Ramos (cell line): ENCODE data around the gene KCNA1.

Experiments used
- in situ Hi-C: fragments of 300-500 bp; cut with MboI; formaldehyde crosslinking; loops from one replicate; pipeline ENCODE4 v1.14.3; 2022; ENCODE audit warnings: low sequenced_read_pairs; ENCODE audit not compliant: unreplicated experiment

KCNA1 gene

GRCh38 chr12:4910502-4911315 lies 1.0 kb downstream of the KCNA1 start:
- in situ Hi-C loops = no loop called here

- in situ Hi-C loops = no loop called here
Measured at GRCh38 chr12:4911316-4911994, 1.8 kb downstream of the KCNA1 start.

GRCh38 chr12:4914720-4915119 lies 5.0 kb downstream of the KCNA1 start:
- in situ Hi-C loops = no loop called here

GRCh38 chr12:4915752-4916151 lies 6.0 kb downstream of the KCNA1 start:
- in situ Hi-C loops = no loop called here

GRCh38 chr12:4918950-4919660 lies 9.4 kb downstream of the KCNA1 start:
- in situ Hi-C loops = no loop called here

- in situ Hi-C loops = no loop called here
Measured at GRCh38 chr12:4932576-4932975, 22.9 kb downstream of the KCNA1 start.

- in situ Hi-C loops = no loop called here
Measured at GRCh38 chr12:4933411-4933810, 23.7 kb downstream of the KCNA1 start.

- in situ Hi-C loops = no loop called here
Measured at GRCh38 chr12:4934407-4935035, 24.8 kb downstream of the KCNA1 start.

- in situ Hi-C loops = no loop called here
Measured at GRCh38 chr12:4938900-4939299, 29.2 kb downstream of the KCNA1 start.

- in situ Hi-C loops = no loop called here
Measured at GRCh38 chr12:4939418-4940023, 29.8 kb downstream of the KCNA1 start.

GRCh38 chr12:4943067-4943937 lies 33.6 kb downstream of the KCNA1 start:
- in situ Hi-C loops = no loop called here

- in situ Hi-C loops = no loop called here
Measured at GRCh38 chr12:4943938-4944284, 34.2 kb downstream of the KCNA1 start.

GRCh38 chr12:4947253-4947652 lies 37.5 kb downstream of the KCNA1 start:
- in situ Hi-C loops = no loop called here

GRCh38 chr12:4951083-4951482 lies 41.4 kb downstream of the KCNA1 start:
- in situ Hi-C loops = no loop called here

- in situ Hi-C loops = no loop called here
Measured at GRCh38 chr12:4951601-4952000, 41.9 kb downstream of the KCNA1 start.

- in situ Hi-C loops = no loop called here
Measured at GRCh38 chr12:4954621-4955354, 45.1 kb downstream of the KCNA1 start.

- in situ Hi-C loops = no loop called here
Measured at GRCh38 chr12:4956054-4956453, 46.3 kb downstream of the KCNA1 start.

- in situ Hi-C loops = no loop called here
Measured at GRCh38 chr12:4956968-4957367, 47.3 kb downstream of the KCNA1 start.

GRCh38 chr12:4957761-4958160 lies 48.1 kb downstream of the KCNA1 start:
- in situ Hi-C loops = no loop called here
